Aorta (tissue), 5 donors: Measurements from ENCODE around the gene RNF11. TPM values are rescaled to one million over a fixed set of nuclear protein-coding genes. Genes with fewer than 3 reads are reported as not detected.

ENCODE experiments used
- ATAC-seq: fragments of 200-7000 bp; cut with Tn5 transposase; one replicate; pipeline ENCODE4 v1.9.1; 2022; ENCODE audit warnings: moderate library complexity; ENCODE audit not compliant: low FRiP score
- DNase-seq, 2 donors: peaks; one replicate each; pipeline ENCODE4 v3.0.0-alpha.2; 2020
- H3K27ac ChIP-seq, 2 donors: one replicate each; pipeline ENCODE4 v1.5.1; 2013; ENCODE audit warnings: low read length in 2 of 2, mild to moderate bottlenecking in 2 of 2, moderate library complexity in 2 of 2, control low read depth in 1 of 2, inconsistent platforms in 1 of 2, low read depth in 1 of 2
- H3K27me3 ChIP-seq, 2 donors: one replicate each; pipeline ENCODE4 v1.6.1; 2013; ENCODE audit warnings: control low read depth in 1 of 2, low read length in 1 of 2, mild to moderate bottlenecking in 1 of 2, moderate library complexity in 1 of 2; ENCODE audit not compliant: insufficient read depth in 2 of 2, control insufficient read depth in 1 of 2
- H3K36me3 ChIP-seq, 2 donors: one replicate each; pipeline ENCODE4 v1.6.1; 2013; ENCODE audit warnings: control low read depth in 1 of 2, low read length in 1 of 2, mild to moderate bottlenecking in 1 of 2; ENCODE audit not compliant: insufficient read depth in 2 of 2, control insufficient read depth in 1 of 2
- H3K4me1 ChIP-seq, 2 donors: one replicate each; pipeline ENCODE4 v1.6.1; 2013; ENCODE audit warnings: low read length in 2 of 2, control low read depth in 1 of 2, mild to moderate bottlenecking in 1 of 2, moderate library complexity in 1 of 2; ENCODE audit not compliant: insufficient read depth in 2 of 2, control insufficient read depth in 1 of 2
- H3K4me3 ChIP-seq, 2 donors: one replicate each; pipeline ENCODE4 v1.5.1; 2013; ENCODE audit warnings: low read length in 2 of 2, control low read depth in 1 of 2, mild to moderate bottlenecking in 1 of 2
- H3K9me3 ChIP-seq: one replicate; pipeline ENCODE4 v1.6.1; 2013; ENCODE audit warnings: mild to moderate bottlenecking, low read length; ENCODE audit not compliant: control insufficient read depth
- WGBS, 2 donors: extraction: QIAGEN DNeasy Blood & Tissue Kit; methylation state at CpG; one replicate each; pipeline ENCODE4 v1.1.7; 2013; 5-methylcytosine and 5-hydroxymethylcytosine counted together
- intact Hi-C, 2 donors: fragments of 100-400 bp; cut with DNase I; formaldehyde crosslinking; loops; one replicate each; pipeline versions ENCODE4 v1.14.2 to v1.15.0; 2022
- polyA plus RNA-seq, 2 donors: library from polyadenylated mRNA; stranded (reverse); fragments of 200-250 nt; gene quantifications; one replicate each; pipeline ENCODE4 v1.2.3, GENCODE V29; 2013
- total RNA-seq, 2 donors: library from RNA; stranded (reverse); fragmentation: NEBNext Ultra II Directional; extraction: Animal tissue kit (Norgen Biotek cat#: 25700); gene quantifications; one replicate each; pipeline ENCODE4 v1.2.1, GENCODE V29; 2021
- donor health status: healthy with polysubstance abuse.
- donor health status: Bipolar disorder and iron deficiency.
- donor health status: DM: no; HTN: no; CAD: no.
- donor health status: DM: no; HTN: no; CAD: no.
- donor health status: DM: yes; HTN: yes; CAD: no.

Gene RNF11
- total and polyA plus RNA-seq, 4 donors, result 110 to 168 (median 134) TPM

GRCh38 chr1:51303751-51304251 is 67.7 kb downstream of the RNF11 start:
- ATAC-seq, result no peak
- Histone ChIP-seq H3K27me3 (no peaks in the 10 kb centered on the region), H3K27ac (no peak overlapping the region), H3K36me3 (no peaks in the 10 kb centered on the region), H3K4me1 (no peaks in the 10 kb centered on the region), H3K9me3 (no peaks in the 10 kb centered on the region), H3K4me3 (no peak overlapping the region)
- intact Hi-C loops, result no loop called here
- WGBS, 2 donors, result 27 to 31% methylated on average over 8 of the region's 8 CpGs
- peak in 1 of 2 donors; percentile 63 for DNase-seq

- WGBS, 2 donors, result 43 to 73% methylated on average over 1 of the region's 1 CpG
- H3K4me1 ChIP-seq, result no peaks in the 10 kb centered on the region
- H3K9me3 ChIP-seq, result no peaks in the 10 kb centered on the region
- no peak for ATAC-seq
- DNase-seq, result no peak
- H3K27me3 ChIP-seq, result no peaks in the 10 kb centered on the region
- H3K27ac ChIP-seq, result no peak overlapping the region
- intact Hi-C loops, result no loop called here
- H3K4me3 ChIP-seq, result no peak overlapping the region
- H3K36me3 ChIP-seq, result no peaks in the 10 kb centered on the region
Observed at GRCh38 chr1:51304360-51304759, 68.3 kb downstream of the RNF11 start.

- 72 to 75% methylated on average over 4 of the region's 4 CpGs for WGBS, 2 donors
- Histone ChIP-seq H3K36me3 (no peaks in the 10 kb centered on the region), H3K9me3 (no peaks in the 10 kb centered on the region), H3K27ac (no peak overlapping the region), H3K4me1 (no peaks in the 10 kb centered on the region), H3K4me3 (no peak overlapping the region), H3K27me3 (no peaks in the 10 kb centered on the region)
- ATAC-seq (no peak), DNase-seq (no peak)
- intact Hi-C loops, result no loop called here
Observed at GRCh38 chr1:51305371-51305823, 69.3 kb downstream of the RNF11 start.

- Histone ChIP-seq H3K27ac (no peak overlapping the region), H3K4me3 (no peak overlapping the region), H3K36me3 (no peaks in the 10 kb centered on the region), H3K9me3 (no peaks in the 10 kb centered on the region), H3K4me1 (no peaks in the 10 kb centered on the region), H3K27me3 (no peaks in the 10 kb centered on the region)
- DNase-seq (no peak), ATAC-seq (no peak)
- intact Hi-C loops, result no loop called here
- WGBS, 2 donors, result 92 to 93% methylated on average over 5 of the region's 5 CpGs
Observed at GRCh38 chr1:51306950-51307349, 70.9 kb downstream of the RNF11 start.

- no peak overlapping the region for H3K27ac ChIP-seq
- no peaks in the 10 kb centered on the region for H3K36me3 ChIP-seq
- no peak for DNase-seq
- no peak for ATAC-seq
- no peaks in the 10 kb centered on the region for H3K4me1 ChIP-seq
- intact Hi-C loops, result no loop called here
- H3K9me3 ChIP-seq, result no peaks in the 10 kb centered on the region
- no peak overlapping the region for H3K4me3 ChIP-seq
- H3K27me3 ChIP-seq, result no peaks in the 10 kb centered on the region
- 94% methylated on average over 6 of the region's 6 CpGs for WGBS, 2 donors
Observed at GRCh38 chr1:51308636-51309035, 72.6 kb downstream of the RNF11 start.

GRCh38 chr1:51309291-51309690 is 73.2 kb downstream of the RNF11 start:
- Histone ChIP-seq H3K27me3 (no peaks in the 10 kb centered on the region), H3K36me3 (no peaks in the 10 kb centered on the region), H3K9me3 (no peaks in the 10 kb centered on the region), H3K27ac (no peak overlapping the region), H3K4me1 (no peaks in the 10 kb centered on the region), H3K4me3 (no peak overlapping the region)
- intact Hi-C loops, result no loop called here
- WGBS, 2 donors, result 89% methylated on average over 8 of the region's 8 CpGs
- DNase-seq (no peak), ATAC-seq (no peak)

- H3K36me3 ChIP-seq, result no peaks in the 10 kb centered on the region
- no peak overlapping the region for H3K27ac ChIP-seq
- no peaks in the 10 kb centered on the region for H3K4me1 ChIP-seq
- H3K4me3 ChIP-seq, result no peak overlapping the region
- H3K27me3 ChIP-seq, result no peaks in the 10 kb centered on the region
- intact Hi-C loops, result no loop called here
- ATAC-seq (no peak), DNase-seq (no peak)
- WGBS, 2 donors, result 82 to 83% methylated on average over 15 of the region's 15 CpGs
- H3K9me3 ChIP-seq, result no peaks in the 10 kb centered on the region
Observed at GRCh38 chr1:51310871-51311613, 75.0 kb downstream of the RNF11 start.

GRCh38 chr1:51311826-51312225 is 75.8 kb downstream of the RNF11 start:
- H3K36me3 ChIP-seq, result no peaks in the 10 kb centered on the region

GRCh38 chr1:51312718-51313117 is 76.6 kb downstream of the RNF11 start:
- Histone ChIP-seq H3K27ac (no peak overlapping the region), H3K36me3 (no peaks in the 10 kb centered on the region), H3K4me1 (no peaks in the 10 kb centered on the region), H3K4me3 (no peak overlapping the region), H3K9me3 (no peaks in the 10 kb centered on the region), H3K27me3 (no peaks in the 10 kb centered on the region)
- DNase-seq (no peak), ATAC-seq (no peak)
- 83 to 85% methylated on average over 4 of the region's 4 CpGs for WGBS, 2 donors
- intact Hi-C loops, result no loop called here

More at GRCh38 chr1:51311826-51312225, 75.8 kb downstream of the RNF11 start:
- no peak overlapping the region for H3K27ac ChIP-seq
- no peak overlapping the region for H3K4me3 ChIP-seq
- WGBS, 2 donors, result 96% methylated on average over 5 of the region's 5 CpGs
- DNase-seq (no peak), ATAC-seq (no peak)
- no peaks in the 10 kb centered on the region for H3K27me3 ChIP-seq
- intact Hi-C loops, result no loop called here
- H3K4me1 ChIP-seq, result no peaks in the 10 kb centered on the region
- no peaks in the 10 kb centered on the region for H3K9me3 ChIP-seq
